Breast epithelium (tissue), 3 donors: Measurements from ENCODE around the gene TTC38.

ENCODE experiments used
- POLR2A ChIP-seq: fragments of 450-650 bp; IDR thresholded peaks from one replicate; pipeline ENCODE4 v1.6.1; 2016; ENCODE audit warnings: antibody characterized with exemption, mild to moderate bottlenecking, moderate library complexity
- POLR2AphosphoS5 ChIP-seq, 3 donors: sonication (generic); formaldehyde crosslinking; IDR thresholded peaks; one replicate each; pipeline ENCODE4 v1.6.1; 2017; ENCODE audit warnings: antibody characterized with exemption in 3 of 3
- TF ChIP-seq, protein P1 (sequence below), 3 donors: fragments of 450-650 bp; IDR thresholded peaks; one replicate each; pipeline ENCODE4 v1.5.1; 2016 to 2017; ENCODE audit warnings: antibody characterized with exemption in 3 of 3, mild to moderate bottlenecking in 3 of 3, moderate library complexity in 3 of 3

DNA sequence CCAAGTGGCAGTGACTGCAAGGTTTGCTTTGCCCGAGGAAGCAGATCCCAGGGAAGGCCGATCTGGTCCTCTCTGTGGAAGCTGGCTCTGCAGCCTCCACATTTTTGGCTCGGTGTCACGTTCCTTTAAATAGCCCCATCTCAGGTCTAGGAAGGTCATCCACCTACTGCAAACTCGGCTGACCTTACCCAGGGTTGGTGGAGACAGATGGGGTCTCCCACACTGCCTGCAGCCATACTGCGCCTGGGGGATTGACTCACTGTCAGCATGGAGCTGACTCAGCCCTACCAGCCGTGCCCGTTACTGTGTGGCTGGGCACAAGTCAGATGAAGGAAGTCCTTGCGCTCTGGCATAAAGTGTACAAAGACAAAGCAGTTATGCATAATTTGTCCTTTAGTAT is 34.6 kb upstream of the TTC38 start:
- TF ChIP-seq, protein P1, sequence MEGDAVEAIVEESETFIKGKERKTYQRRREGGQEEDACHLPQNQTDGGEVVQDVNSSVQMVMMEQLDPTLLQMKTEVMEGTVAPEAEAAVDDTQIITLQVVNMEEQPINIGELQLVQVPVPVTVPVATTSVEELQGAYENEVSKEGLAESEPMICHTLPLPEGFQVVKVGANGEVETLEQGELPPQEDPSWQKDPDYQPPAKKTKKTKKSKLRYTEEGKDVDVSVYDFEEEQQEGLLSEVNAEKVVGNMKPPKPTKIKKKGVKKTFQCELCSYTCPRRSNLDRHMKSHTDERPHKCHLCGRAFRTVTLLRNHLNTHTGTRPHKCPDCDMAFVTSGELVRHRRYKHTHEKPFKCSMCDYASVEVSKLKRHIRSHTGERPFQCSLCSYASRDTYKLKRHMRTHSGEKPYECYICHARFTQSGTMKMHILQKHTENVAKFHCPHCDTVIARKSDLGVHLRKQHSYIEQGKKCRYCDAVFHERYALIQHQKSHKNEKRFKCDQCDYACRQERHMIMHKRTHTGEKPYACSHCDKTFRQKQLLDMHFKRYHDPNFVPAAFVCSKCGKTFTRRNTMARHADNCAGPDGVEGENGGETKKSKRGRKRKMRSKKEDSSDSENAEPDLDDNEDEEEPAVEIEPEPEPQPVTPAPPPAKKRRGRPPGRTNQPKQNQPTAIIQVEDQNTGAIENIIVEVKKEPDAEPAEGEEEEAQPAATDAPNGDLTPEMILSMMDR (IDR thresholded peaks at IDR 0.05): no peak
- TF ChIP-seq POLR2A (no peak), POLR2AphosphoS5 (IDR thresholded peaks at IDR 0.05) (no peak)
